H1 (cell line): ENCODE measurements around the gene PHEX.

Experiments used
- CREB1 ChIP-seq: IDR thresholded peaks from 2 replicates; pipeline ENCODE4 v1.6.1; 2012; ENCODE audit warnings: inconsistent platforms
- CTCF ChIP-seq, 3 experiments: IDR thresholded peaks; 1 replicate in 2 of 3; 2 replicates in 1 of 3; pipeline versions ENCODE4 v1.5.1 to v1.6.1; 2011; ENCODE audit warnings: low read length in 3 of 3, mild to moderate bottlenecking in 3 of 3, inconsistent platforms in 2 of 3, low read depth in 1 of 3, moderate library complexity in 1 of 3; ENCODE audit not compliant: insufficient read depth in 1 of 3; ENCODE audit errors: control extremely low read depth in 1 of 3
- JUND ChIP-seq: IDR thresholded peaks from 2 replicates; pipeline ENCODE4 v1.6.1; 2011; ENCODE audit warnings: mild to moderate bottlenecking, improper control_type of control experiment, low read length
- KDM5A ChIP-seq: fragments of 200-600 bp; IDR thresholded peaks from 2 replicates; pipeline ENCODE4 v1.7.1; 2012; ENCODE audit warnings: mild to moderate bottlenecking, low read length, inconsistent platforms, mixed read lengths
- POLR2A ChIP-seq, 2 experiments: IDR thresholded peaks; 1 replicate in 1 of 2; 2 replicates in 1 of 2; pipeline ENCODE4 v1.6.1; 2011; ENCODE audit warnings: low read depth in 2 of 2, low read length in 2 of 2, mild to moderate bottlenecking in 2 of 2; ENCODE audit errors: control extremely low read depth in 1 of 2
- SIN3A ChIP-seq, 2 experiments: IDR thresholded peaks in 1 of 2; conservative IDR thresholded peaks in 1 of 2; 2 replicates each; pipeline ENCODE4 v1.6.1; 2011 to 2012; ENCODE audit warnings: low read length in 2 of 2, improper control_type of control experiment in 1 of 2, low read depth in 1 of 2, mild to moderate bottlenecking in 1 of 2
- SP1 ChIP-seq: IDR thresholded peaks from 2 replicates; pipeline ENCODE4 v1.6.1; 2011; ENCODE audit warnings: low read depth, low read length
- SP4 ChIP-seq: IDR thresholded peaks from 2 replicates; pipeline ENCODE4 v1.6.1; 2012; ENCODE audit warnings: low read length, inconsistent platforms
- SRF ChIP-seq: IDR thresholded peaks from 2 replicates; pipeline ENCODE4 v1.6.1; 2011; ENCODE audit warnings: mild to moderate bottlenecking, low read depth, low read length, moderate library complexity

- no peak for TF ChIP-seq SIN3A (conservative IDR thresholded peaks at IDR 0.05 in 1 of 2, IDR thresholded peaks at IDR 0.05 in 1 of 2; ENCODE audit: low read depth in 1 of 2, low read length in 2 of 2)
- no peak for TF ChIP-seq SP1
- TF ChIP-seq JUND, result no peak
- no peak for TF ChIP-seq CTCF (IDR thresholded peaks at IDR 0.05; ENCODE audit: control extremely low read depth in 1 of 3, insufficient read depth in 1 of 3, low read depth in 1 of 3, low read length in 3 of 3)
- TF ChIP-seq POLR2A (IDR thresholded peaks at IDR 0.05; ENCODE audit: control extremely low read depth in 1 of 2, low read depth in 2 of 2, low read length in 2 of 2), result no peak
- no peak for TF ChIP-seq CREB1
- TF ChIP-seq KDM5A, result no peak
- TF ChIP-seq SP4, result no peak
- TF ChIP-seq SRF, result no peak
Measured at GRCh38 chrX:22184096-22184495, 152.0 kb downstream of the PHEX start.
